Measurements from ENCODE around the gene RO60. TPM values are rescaled to one million over a fixed set of nuclear protein-coding genes. Genes with fewer than 3 reads are reported as not detected.

RO60 gene
- polyA plus RNA-seq, 1 of the 3 experiments (the other 2 are of a cell fraction): 6.4 TPM

DNA sequence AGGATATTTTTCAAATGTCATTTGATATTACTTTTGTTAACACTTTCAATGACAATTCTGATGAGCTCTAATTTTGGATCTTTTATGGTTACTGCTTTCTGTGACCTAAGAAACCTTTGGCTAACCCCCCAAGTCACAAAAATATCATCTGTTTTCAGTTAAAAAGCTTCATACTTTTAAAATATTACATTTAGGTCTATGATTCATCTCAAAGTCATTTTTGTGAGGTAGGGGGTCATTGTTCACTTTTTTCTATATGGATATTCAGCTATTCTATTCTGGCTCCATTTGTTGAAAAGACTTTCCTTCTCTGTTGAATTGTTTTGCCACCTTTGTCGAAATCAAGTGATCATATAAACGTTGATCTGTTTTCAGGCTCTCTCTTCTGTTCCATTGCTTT lies 45.0 kb upstream of the RO60 start:
- Histone ChIP-seq H3K27ac (ENCODE audit: low read depth in 2 of 2, low read length in 1 of 2) (peak overlapping the region; percentile 28 to 56; a peak in 2 of 4 replicates), H3K9me2 (no peaks in the 10 kb centered on the region), H3K36me3 (replicated peaks in 1 of 2; ENCODE audit: control insufficient read depth in 1 of 2, insufficient read depth in 2 of 2, low read length in 1 of 2) (peaks cover 12 to 38% of the 10 kb centered on the region in 2 experiments), H3K4me1 (ENCODE audit: control insufficient read depth in 1 of 2, insufficient read depth in 2 of 2, low read depth in 1 of 2, low read length in 1 of 2) (peaks cover 0 to 3% of the 10 kb centered on the region in 2 experiments; a peak in 3 of 4 replicates), H3K4me3 (ENCODE audit: low read depth in 2 of 2, low read length in 1 of 2) (no peak overlapping the region), H4K20me1 (ENCODE audit: insufficient read depth) (no peaks in the 10 kb centered on the region), H2AFZ (ENCODE audit: low read depth) (no peak overlapping the region), H3K27me3 (ENCODE audit: insufficient read depth) (no peaks in the 10 kb centered on the region), H3K9me3 (no peaks in the 10 kb centered on the region), H3F3A (replicated peaks; ENCODE audit: insufficient read depth) (peaks cover 10% of the 10 kb centered on the region), H3K79me2 (ENCODE audit: insufficient read depth) (no peaks in the 10 kb centered on the region), H3K4me2 (no peak overlapping the region), H3K9ac (no peak overlapping the region)
- POLR2A ChIA-PET: no interaction called here
- no peak for DNase-seq
- TF ChIP-seq MEF2A (IDR thresholded peaks at IDR 0.05; ENCODE audit: borderline replicate concordance, low read depth): 0 out of 2 replicates have a peak, but pooled peaks have one; percentile 21
- TF ChIP-seq NFIC (IDR thresholded peaks at IDR 0.05; ENCODE audit: borderline replicate concordance): peak; percentile 24; the same call in 1 of the 2 replicates
- TF ChIP-seq, protein P1, sequence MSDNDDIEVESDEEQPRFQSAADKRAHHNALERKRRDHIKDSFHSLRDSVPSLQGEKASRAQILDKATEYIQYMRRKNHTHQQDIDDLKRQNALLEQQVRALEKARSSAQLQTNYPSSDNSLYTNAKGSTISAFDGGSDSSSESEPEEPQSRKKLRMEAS (IDR thresholded peaks at IDR 0.05; ENCODE audit: low read depth): no peak
- TF ChIP-seq FOSL2 (IDR thresholded peaks at IDR 0.05; ENCODE audit: borderline replicate concordance, low read depth): 0 out of 2 replicates have a peak, but pooled peaks have one; percentile 18
- TF ChIP-seq RXRA (IDR thresholded peaks at IDR 0.05; ENCODE audit: borderline replicate concordance, low read depth): peak; percentile 84; the same call in 1 of the 2 replicates
- no peak for TF ChIP-seq MXI1 (IDR thresholded peaks at IDR 0.05; ENCODE audit: low read depth, low read length)
- no peak for TF ChIP-seq POLR2AphosphoS5 (IDR thresholded peaks at IDR 0.05; ENCODE audit: low read depth, low read length)
- no peak for TF ChIP-seq ELF1 (IDR thresholded peaks at IDR 0.05)
- TF ChIP-seq GATA2 (CRISPR knock-in tag; IDR thresholded peaks at IDR 0.05): no peak
- TF ChIP-seq CHD2 (IDR thresholded peaks at IDR 0.05; ENCODE audit: low read length, partially characterized antibody): no peak
- peak; percentile 77 for TF ChIP-seq TCF12 (IDR thresholded peaks at IDR 0.05)
- TF ChIP-seq RFX5 (IDR thresholded peaks at IDR 0.05; ENCODE audit: low read length): no peak
- TF ChIP-seq RCOR1 (IDR thresholded peaks at IDR 0.05; ENCODE audit: low read length): no peak
- no peak for TF ChIP-seq SIN3A (IDR thresholded peaks at IDR 0.05; ENCODE audit: borderline replicate concordance, low read depth, low read length)
- no peak for TF ChIP-seq RAD21 (IDR thresholded peaks at IDR 0.05; ENCODE audit: low read length)
- TF ChIP-seq JUND (IDR thresholded peaks at IDR 0.05): peak; percentile 35
- TF ChIP-seq, protein P2, sequence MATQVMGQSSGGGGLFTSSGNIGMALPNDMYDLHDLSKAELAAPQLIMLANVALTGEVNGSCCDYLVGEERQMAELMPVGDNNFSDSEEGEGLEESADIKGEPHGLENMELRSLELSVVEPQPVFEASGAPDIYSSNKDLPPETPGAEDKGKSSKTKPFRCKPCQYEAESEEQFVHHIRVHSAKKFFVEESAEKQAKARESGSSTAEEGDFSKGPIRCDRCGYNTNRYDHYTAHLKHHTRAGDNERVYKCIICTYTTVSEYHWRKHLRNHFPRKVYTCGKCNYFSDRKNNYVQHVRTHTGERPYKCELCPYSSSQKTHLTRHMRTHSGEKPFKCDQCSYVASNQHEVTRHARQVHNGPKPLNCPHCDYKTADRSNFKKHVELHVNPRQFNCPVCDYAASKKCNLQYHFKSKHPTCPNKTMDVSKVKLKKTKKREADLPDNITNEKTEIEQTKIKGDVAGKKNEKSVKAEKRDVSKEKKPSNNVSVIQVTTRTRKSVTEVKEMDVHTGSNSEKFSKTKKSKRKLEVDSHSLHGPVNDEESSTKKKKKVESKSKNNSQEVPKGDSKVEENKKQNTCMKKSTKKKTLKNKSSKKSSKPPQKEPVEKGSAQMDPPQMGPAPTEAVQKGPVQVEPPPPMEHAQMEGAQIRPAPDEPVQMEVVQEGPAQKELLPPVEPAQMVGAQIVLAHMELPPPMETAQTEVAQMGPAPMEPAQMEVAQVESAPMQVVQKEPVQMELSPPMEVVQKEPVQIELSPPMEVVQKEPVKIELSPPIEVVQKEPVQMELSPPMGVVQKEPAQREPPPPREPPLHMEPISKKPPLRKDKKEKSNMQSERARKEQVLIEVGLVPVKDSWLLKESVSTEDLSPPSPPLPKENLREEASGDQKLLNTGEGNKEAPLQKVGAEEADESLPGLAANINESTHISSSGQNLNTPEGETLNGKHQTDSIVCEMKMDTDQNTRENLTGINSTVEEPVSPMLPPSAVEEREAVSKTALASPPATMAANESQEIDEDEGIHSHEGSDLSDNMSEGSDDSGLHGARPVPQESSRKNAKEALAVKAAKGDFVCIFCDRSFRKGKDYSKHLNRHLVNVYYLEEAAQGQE (IDR thresholded peaks at IDR 0.05; ENCODE audit: low read depth, low read length): no peak
- no peak for TF ChIP-seq EZH2phosphoT487 (IDR thresholded peaks at IDR 0.05; ENCODE audit: borderline replicate concordance, low read depth)
- no peak for TF ChIP-seq TEAD4 (IDR thresholded peaks at IDR 0.05; ENCODE audit: borderline replicate concordance, insufficient read depth)
- no peak for TF ChIP-seq YY1 (IDR thresholded peaks at IDR 0.05; ENCODE audit: low read depth)
- TF ChIP-seq, protein P3, sequence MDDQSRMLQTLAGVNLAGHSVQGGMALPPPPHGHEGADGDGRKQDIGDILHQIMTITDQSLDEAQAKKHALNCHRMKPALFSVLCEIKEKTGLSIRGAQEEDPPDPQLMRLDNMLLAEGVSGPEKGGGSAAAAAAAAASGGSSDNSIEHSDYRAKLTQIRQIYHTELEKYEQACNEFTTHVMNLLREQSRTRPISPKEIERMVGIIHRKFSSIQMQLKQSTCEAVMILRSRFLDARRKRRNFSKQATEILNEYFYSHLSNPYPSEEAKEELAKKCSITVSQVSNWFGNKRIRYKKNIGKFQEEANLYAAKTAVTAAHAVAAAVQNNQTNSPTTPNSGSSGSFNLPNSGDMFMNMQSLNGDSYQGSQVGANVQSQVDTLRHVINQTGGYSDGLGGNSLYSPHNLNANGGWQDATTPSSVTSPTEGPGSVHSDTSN (IDR thresholded peaks at IDR 0.05): no peak
- no peak for TF ChIP-seq GABPA (IDR thresholded peaks at IDR 0.05; ENCODE audit: low read depth)
- TF ChIP-seq EP300 (IDR thresholded peaks at IDR 0.05; ENCODE audit: borderline replicate concordance in 1 of 2, low read depth in 1 of 2, low read length in 1 of 2): peak in 1 of 2 experiments; percentile 28; a peak in 1 of 4 replicates
- TF ChIP-seq USF1 (IDR thresholded peaks at IDR 0.05; ENCODE audit: borderline replicate concordance, low read depth): no peak
- 84% methylated on average over 2 of the region's 2 CpGs for WGBS (ENCODE audit: low lambda C conversion rate)
- CTCF ChIA-PET: interaction anchor here (1.3 to 8.3 kb wide), 3 partner anchors 17 to 540 kb away, joined by 3 to 104 read pairs (median 5); no protein-coding TSS in a partner anchor
